Astrocyte (in vitro differentiated cells and primary cell): Measurements from ENCODE around the gene ALK.

ENCODE experiments used
- CTCF ChIP-seq: IDR thresholded peaks from 2 replicates; pipeline ENCODE4 v1.5.1; 2011; ENCODE audit warnings: low read depth, mild to moderate bottlenecking, inconsistent platforms, low read length, moderate library complexity; ENCODE audit not compliant: insufficient read depth
- EZH2 ChIP-seq: IDR thresholded peaks from 2 replicates; pipeline ENCODE4 v1.6.1; 2012; ENCODE audit warnings: mild to moderate bottlenecking, low read length, inconsistent platforms; ENCODE audit not compliant: insufficient read depth

DNA sequence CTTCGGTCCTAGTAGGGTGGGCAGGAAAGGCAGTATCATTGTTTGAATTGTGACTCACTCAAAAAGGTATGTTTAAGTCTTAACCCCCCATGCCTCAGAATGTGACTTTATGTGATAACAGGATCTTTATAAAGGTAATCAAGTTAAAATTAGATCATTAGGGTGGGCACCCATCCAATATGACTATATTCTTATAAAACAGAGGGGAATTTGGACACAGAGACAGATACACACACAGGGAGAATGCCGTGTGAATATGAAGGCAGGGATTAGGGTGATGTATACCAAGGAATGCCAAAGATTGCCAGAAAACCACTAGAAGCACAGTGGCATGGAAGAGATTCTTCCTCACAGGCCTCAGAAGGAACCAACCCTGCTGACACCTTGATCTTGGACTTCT lies 524.3 kb downstream of the ALK start:
- TF ChIP-seq CTCF (no peak), EZH2 (no peak)
